Jurkat, Clone E6-1 (cell line): Measurements from ENCODE around the gene RAB44.

Experiments
- DNase-seq: peaks from one replicate; pipeline ENCODE4 v3.0.0-alpha.2; 2011; ENCODE audit warnings: low read depth, low spot score
- H3K4me3 ChIP-seq: 2 replicates; pipeline ENCODE4 v1.5.1; 2011; ENCODE audit warnings: mild to moderate bottlenecking, low read length, control low read depth, moderate library complexity

The RAB44 gene

GRCh38 chr6:36666287-36666686, 31.3 kb upstream of the RAB44 start:
- no peak for DNase-seq

GRCh38 chr6:36666826-36667591, 30.6 kb upstream of the RAB44 start:
- no peak overlapping the region for H3K4me3 ChIP-seq
- DNase-seq: no peak

More at GRCh38 chr6:36666287-36666686, 31.3 kb upstream of the RAB44 start:
- no peak overlapping the region for H3K4me3 ChIP-seq

DNA sequence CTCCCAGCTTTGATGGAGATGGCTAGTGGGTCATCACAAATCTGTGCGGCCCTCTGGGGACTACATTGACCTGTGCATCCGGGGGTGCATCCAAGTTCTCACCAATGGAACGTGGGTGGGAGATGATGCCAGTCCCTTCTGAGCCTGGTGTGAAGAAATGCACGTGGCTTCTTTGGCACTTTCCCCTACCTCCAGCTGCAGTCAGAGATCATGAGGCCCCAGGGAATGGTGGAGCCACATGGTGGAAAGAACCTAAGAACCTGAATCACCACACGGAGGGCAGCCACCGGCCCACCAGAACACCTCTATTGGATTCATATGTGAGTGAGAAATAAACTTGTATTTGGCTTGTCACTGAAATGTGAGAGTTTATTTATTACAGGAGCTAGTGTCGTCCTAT, 29.0 kb upstream of the RAB44 start:
- no peak overlapping the region for H3K4me3 ChIP-seq
- DNase-seq: no peak

GRCh38 chr6:36669002-36669401, 28.6 kb upstream of the RAB44 start:
- H3K4me3 ChIP-seq: no peak overlapping the region
- no peak for DNase-seq

DNA sequence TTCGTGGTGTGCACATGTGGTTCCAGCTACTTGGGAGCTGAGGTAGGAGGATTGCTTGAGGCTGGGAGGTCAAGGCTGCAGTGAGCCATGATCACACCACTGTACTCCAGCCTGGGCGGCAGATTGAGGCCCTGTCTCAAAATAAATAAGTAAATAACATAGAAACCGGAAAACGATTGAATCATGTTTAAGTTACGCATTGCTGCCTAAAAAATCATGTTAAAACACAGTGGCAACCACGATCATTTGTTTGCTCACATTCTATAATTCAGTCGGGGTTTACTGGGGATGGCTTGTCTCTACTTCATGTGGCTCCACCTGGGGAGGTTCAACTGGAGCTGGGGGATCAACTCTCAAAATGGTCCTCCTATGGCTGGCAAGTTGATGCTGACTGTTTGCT, 27.4 kb upstream of the RAB44 start:
- no peak overlapping the region for H3K4me3 ChIP-seq

DNA sequence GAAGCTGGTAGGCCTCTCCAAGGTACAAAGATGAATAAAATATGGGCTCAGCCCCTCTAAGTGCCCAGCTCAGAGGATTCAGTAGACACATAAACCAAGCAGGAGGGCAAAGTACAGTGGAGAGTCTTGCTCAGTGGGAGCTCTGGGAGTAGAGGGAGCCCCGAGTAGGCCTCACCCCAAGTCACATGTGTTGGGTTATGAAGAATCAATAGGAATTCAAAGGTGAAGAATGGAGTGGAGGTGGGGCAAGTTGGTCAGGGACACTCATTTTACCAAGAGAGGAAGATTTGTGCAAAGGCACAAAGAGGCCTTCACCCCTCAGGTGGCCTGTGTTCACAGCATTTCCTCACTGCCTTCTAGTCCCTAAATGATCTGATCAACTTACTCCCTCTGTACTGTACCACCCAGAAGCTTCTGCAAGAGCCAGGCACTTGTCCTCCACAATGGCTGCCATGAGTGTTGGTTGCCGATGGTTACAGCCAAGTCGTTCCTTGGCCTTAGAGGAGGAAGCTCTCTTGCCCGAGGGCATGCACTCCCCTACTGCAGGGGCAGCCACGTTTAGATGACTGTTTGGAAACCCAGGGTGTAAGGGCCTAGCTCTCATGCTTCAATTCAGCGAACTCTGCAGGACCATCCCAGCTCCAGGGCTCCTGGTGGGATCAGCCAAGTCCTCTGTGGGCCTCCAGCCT, 25.8 kb upstream of the RAB44 start:
- DNase-seq: no peak
- no peak overlapping the region for H3K4me3 ChIP-seq

More for the DNA sequence above, 27.4 kb upstream of the RAB44 start:
- no peak for DNase-seq

- no peak for DNase-seq
- no peak overlapping the region for H3K4me3 ChIP-seq
These were observed 23.7 kb upstream of the RAB44 start for GRCh38 chr6:36673882-36674281.

GRCh38 chr6:36674942-36675341, 22.7 kb upstream of the RAB44 start:
- no peak for DNase-seq
- no peak overlapping the region for H3K4me3 ChIP-seq

DNA sequence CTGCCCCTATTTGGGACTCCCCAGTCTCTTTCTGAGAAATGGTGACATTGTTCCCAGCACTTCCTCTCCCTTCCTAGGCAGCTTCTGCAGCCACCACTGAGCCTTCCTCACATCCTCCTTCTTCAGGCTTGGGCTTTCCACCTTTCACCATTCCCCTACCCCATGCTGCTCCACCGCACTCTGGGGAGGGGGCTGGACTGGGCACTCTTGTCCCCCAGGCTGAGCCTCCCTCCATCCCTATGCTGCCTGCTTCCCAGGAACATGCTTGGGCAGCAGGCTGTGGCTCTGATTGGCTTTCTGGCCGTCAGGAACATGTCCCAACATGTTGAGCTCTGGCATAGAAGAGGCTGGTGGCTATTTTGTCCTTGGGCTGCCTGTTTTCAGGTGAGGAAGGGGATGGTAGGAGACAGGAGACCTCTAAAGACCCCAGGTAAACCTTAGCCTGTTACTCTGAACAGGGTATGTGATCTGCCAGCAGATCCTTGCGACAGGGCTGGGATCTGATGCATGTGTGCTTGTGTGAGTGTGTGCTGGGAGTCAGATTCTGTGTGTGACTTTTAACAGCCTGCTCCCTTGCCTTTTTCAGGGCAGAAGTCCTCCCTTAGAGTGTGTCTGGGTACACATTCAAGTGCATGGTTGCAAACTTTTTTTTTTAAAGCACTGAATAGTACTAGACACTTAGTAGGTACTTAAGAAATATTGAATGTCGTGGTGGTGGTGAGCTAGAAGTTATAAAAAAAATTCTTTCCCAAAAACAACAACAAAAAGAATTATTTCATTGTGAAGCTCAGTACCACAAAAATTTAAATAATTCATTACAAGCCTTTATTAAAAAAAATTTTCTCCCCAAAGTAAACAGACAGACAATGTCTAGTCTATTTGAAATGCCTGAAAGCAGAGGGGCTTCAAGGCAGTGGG, 21.2 kb upstream of the RAB44 start:
- H3K4me3 ChIP-seq: no peak overlapping the region
- DNase-seq: no peak

DNA sequence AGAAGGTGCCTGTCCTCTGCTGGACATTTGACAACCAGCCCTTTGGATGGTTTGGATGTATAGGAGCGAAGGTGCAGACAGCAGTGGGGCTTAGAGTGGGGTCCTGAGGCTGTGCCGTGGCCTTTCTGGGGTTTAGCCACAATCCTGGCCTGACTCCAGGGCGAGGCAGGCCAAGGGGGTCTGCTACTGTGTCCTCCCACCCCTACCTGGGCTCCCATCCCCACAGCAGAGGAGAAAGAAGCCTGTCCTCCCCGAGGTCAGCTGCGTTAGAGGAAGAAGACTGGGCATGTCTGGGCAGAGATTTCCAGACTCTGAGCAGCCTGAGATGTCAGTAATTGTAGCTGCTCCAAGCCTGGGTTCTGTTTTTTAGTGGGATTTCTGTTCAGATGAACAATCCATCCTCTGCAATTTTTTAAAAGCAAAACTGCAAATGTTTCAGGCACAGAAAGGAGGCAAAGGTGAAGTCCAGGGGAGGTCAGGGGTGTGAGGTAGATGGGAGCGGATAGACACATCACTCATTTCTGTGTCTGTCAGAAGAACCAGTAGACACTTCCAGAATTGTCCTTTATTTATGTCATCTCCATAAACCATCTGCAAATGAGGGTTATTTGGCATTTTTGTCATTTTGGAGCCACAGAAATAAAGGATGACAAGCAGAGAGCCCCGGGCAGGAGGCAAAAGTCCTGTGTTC, 20.4 kb upstream of the RAB44 start:
- no peak for DNase-seq
- H3K4me3 ChIP-seq: no peak overlapping the region

DNA sequence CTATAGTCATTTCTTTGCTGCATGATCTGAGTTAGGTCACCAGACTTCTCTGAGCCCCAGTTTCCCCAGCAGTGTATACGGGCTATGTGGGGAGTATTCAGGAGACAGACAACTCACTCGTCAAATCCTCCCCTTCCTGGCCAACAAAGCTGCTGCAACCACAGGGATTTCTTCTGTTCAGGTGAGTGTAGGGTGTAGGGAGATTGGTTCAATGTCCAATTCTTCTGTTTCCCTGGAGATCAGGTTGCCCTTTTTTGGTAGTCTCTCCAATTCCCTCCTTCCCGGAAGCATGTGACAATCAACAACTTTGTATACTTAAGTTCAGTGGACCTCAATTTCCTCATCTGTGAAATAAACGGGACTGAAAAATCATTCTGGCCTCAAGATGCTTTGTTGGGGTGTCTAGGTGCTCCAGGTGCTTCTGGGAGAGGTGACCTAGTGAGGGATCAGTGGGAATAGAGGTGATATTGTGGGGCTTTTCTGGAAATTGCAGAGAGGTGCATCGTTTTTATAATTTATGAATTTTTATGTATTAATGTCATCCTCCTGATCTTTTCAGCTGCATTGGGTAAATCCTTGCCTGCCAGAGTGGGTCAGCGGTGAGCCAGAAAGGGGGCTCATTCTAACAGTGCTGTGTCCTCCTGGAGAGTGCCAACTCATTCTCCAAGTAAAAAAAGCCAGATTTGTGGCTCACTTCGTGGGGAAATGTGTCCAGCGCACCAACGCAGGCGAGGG, 19.7 kb upstream of the RAB44 start:
- no peak for DNase-seq

GRCh38 chr6:36678488-36679042, 19.1 kb upstream of the RAB44 start, which contains the start of gene CDKN1A:
Gene CDKN1A, plus strand, starts transcription at chr6:36678714. Its CDS starts 5,388 bp downstream, at chr6:36684102.
- peak; percentile 25 for DNase-seq
- H3K4me3 ChIP-seq: peak within 1 kb of the TSS; percentile 9

More for the DNA sequence above, 19.7 kb upstream of the RAB44 start:
- no peak overlapping the region for H3K4me3 ChIP-seq

- H3K4me3 ChIP-seq: peak overlapping the region; percentile 9
- DNase-seq: no peak
These were observed 18.4 kb upstream of the RAB44 start for GRCh38 chr6:36679043-36679833.

DNA sequence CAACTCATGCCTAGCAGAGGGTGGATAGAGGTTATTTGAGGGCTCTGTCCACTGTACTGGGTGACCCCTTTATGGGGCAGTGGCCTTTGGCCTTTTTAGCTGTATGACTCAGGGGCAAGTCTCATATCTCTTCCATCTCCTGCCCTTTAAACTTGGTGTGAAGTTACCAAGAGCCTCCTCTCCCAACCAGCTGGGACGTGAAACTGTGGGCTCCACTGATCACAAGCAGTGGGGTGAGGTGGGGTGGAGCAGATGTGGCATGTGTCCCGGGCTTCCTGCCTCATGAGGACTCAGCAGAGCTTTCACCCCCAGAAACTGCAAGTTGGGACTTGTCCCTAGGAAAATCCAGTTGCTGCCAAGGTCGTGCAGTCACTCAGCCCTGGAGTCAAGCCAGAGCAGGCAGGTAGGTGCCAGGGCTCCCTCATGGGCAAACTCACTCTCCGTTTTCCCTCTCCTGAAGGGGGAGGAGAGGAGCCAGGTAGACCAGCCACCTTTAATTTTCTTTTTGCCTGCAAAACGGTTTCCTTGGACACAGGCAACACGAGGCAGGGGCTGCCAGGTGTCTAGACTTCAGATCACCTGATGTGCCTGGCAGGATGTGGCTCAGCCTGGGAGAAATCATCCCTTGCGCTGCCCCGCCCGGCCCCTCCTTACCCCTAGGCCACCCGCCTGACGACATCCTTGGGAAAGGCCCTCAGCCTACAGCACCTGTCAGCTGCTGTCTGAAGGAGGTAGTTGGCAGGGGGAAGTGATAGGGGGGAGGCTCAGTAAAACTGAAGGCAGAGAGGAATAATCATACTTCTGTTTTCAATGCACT, 15.1 kb upstream of the RAB44 start:
- no peak overlapping the region; the same call in 1 of the 2 replicates for H3K4me3 ChIP-seq
- peak; percentile 84 for DNase-seq

- no peak for DNase-seq
- H3K4me3 ChIP-seq: no peak overlapping the region
These were observed 14.4 kb upstream of the RAB44 start for GRCh38 chr6:36683145-36683655.
